Left colon (tissue), 2 donors: ENCODE data around the gene PLEKHA1. TPM values are rescaled to one million over a fixed set of nuclear protein-coding genes. Genes with fewer than 3 reads are reported as not detected.

Experiments used
- microRNA-seq, 2 donors: library from miRNA; unstranded; fragments of <30 nt; microRNA quantifications; one replicate each; pipeline versions ENCODE4 v1.1.0 to v1.2.0, GENCODE V29; 2020
- total RNA-seq, 2 donors: library from RNA; stranded (reverse); fragmentation: NEBNext Ultra II Directional; extraction: Animal tissue kit (Norgen Biotek cat#: 25700); gene quantifications; one replicate each; pipeline ENCODE4 v1.2.1, GENCODE V29; 2021
- donor health status: DM: no; HTN: no; CAD: no.
- donor health status: DM: yes; HTN: yes; CAD: no.

The PLEKHA1 gene
- total RNA-seq, 2 donors from 2014 or later, result 41.5 to 49.2 TPM

Small RNA genes within 50 kb of the gene (microRNA-seq; reads per million reads assigned to microRNA genes)
- 0 to 0.53 reads per million in 2 donors for gene MIR3941

Other genes with a start within 250 kb of the PLEKHA1 start
- under 1 TPM; 0.14 to 0.15 TPM for gene BTBD16, start 103.4 kb upstream of the PLEKHA1 start, total RNA-seq
- not detected for gene ARMS2, start 79.9 kb downstream of the PLEKHA1 start, total RNA-seq
- 10 to 100 TPM; 14.6 to 37.0 TPM for gene HTRA1, start 86.8 kb downstream of the PLEKHA1 start, total RNA-seq
- 100 to 1,000 TPM in 1 of 2 donors, 10 to 100 TPM in 1; 59.0 to 424 TPM for gene DMBT1, start 186.0 kb downstream of the PLEKHA1 start, total RNA-seq